K562 (cell line): ENCODE results near the gene RSRP1. TPM values are rescaled to one million over a fixed set of nuclear protein-coding genes. Genes with fewer than 3 reads are reported as not detected.
"Not testable (repeated sequence)": the region's sequence is repeated elsewhere in the genome, so short reads cannot be mapped to it uniquely, and the experiment has no call there.

Experiments used
- ATAC-seq: fragments of 200-7000 bp; cut with Tn5 transposase; 3 replicates; pipeline ENCODE4 v1.9.1; 2020; ENCODE audit warnings: moderate library complexity
- BruUV-seq: library from RNA; stranded (reverse); fragments of 400-500 nt; replicated peaks from 2 replicates; lab custom pipeline; 2021; lab: Mats Ljungman, UMichigan
- CTCF ChIA-PET: fragments of 300-600 bp; formaldehyde crosslinking; extraction: SDS; loops from one replicate; lab custom pipeline; 2021; ENCODE audit warnings: low intra/inter-chr PET ratio; lab: Yijun Ruan, JAX
- POLR2A ChIA-PET: fragments of 300-600, 350-650 bp; sonication (Branson Sonifier 250); formaldehyde crosslinking; extraction: SDS; loops from one replicate; lab custom pipeline; 2021; ENCODE audit warnings: antibody characterized with exemption, inconsistent platforms; lab: Yijun Ruan, JAX
- DNase-seq, 4 experiments: peaks; one replicate each; pipeline versions ENCODE4 v3.0.0 to v3.0.0-alpha.2; 2011 to 2018; ENCODE audit warnings: low spot score in 3 of 4, mixed read lengths in 3 of 4; ENCODE audit errors: extremely low read depth in 1 of 4
- FAIRE-seq: peaks from 2 replicates; lab custom pipeline; 2011; peaks lifted over from hg19 to GRCh38; lab: Jason Lieb, UNC
- H2AFZ ChIP-seq: 2 replicates; pipeline ENCODE4 v1.6.0; 2011; ENCODE audit warnings: low read depth, low read length, control low read depth, inconsistent platforms
- H3K27ac ChIP-seq: fragments of 200-600 bp; 3 replicates; pipeline ENCODE4 v1.8.0; 2011; ENCODE audit warnings: low read depth, mild to moderate bottlenecking, control low read depth, inconsistent platforms, low read length, moderate library complexity, mixed read lengths; ENCODE audit errors: extremely low read depth
- H3K27me3 ChIP-seq, 2 experiments: fragments of 300-600 bp in 1 of 2; 2 replicates in 1 of 2; 3 replicates in 1 of 2; pipeline versions ENCODE4 v1.6.0 to v1.8.0; 2011; ENCODE audit warnings: inconsistent platforms in 2 of 2, low read length in 2 of 2, mild to moderate bottlenecking in 1 of 2, mixed read lengths in 1 of 2, moderate library complexity in 1 of 2; ENCODE audit not compliant: control insufficient read depth in 2 of 2, insufficient read depth in 2 of 2
- H3K36me3 ChIP-seq: fragments of 300-600 bp; 3 replicates; pipeline ENCODE4 v1.8.0; 2011; ENCODE audit warnings: mild to moderate bottlenecking, low read length, inconsistent platforms; ENCODE audit not compliant: control insufficient read depth, insufficient read depth
- H3K4me1 ChIP-seq, 2 experiments: fragments of 200-600 bp in 1 of 2; replicated peaks in 1 of 2; 2 replicates in 1 of 2; 3 replicates in 1 of 2; pipeline versions ENCODE4 v1.5.1 to v1.8.0; 2011; ENCODE audit warnings: inconsistent platforms in 2 of 2, low read length in 2 of 2, mild to moderate bottlenecking in 1 of 2, mixed read lengths in 1 of 2, moderate library complexity in 1 of 2; ENCODE audit not compliant: control insufficient read depth in 2 of 2, insufficient read depth in 2 of 2
- H3K4me2 ChIP-seq: 2 replicates; pipeline ENCODE4 v1.6.1; 2011; ENCODE audit warnings: low read length, control low read depth, inconsistent platforms, mixed read lengths; ENCODE audit not compliant: insufficient read depth
- H3K4me3 ChIP-seq: fragments of 200-600 bp; sonication (generic), shearing (Covaris generic); 2 replicates; pipeline ENCODE4 v1.5.1; 2016; ENCODE audit warnings: control low read depth, inconsistent platforms
- H3K79me2 ChIP-seq: fragments of 200-600 bp; 3 replicates; pipeline ENCODE4 v1.8.0; 2011; ENCODE audit warnings: low read length, inconsistent platforms; ENCODE audit not compliant: control insufficient read depth, insufficient read depth
- H3K9ac ChIP-seq, 2 experiments: 2 replicates each; pipeline versions ENCODE4 v1.6.0 to v1.6.1; 2011; ENCODE audit warnings: low read depth in 2 of 2, low read length in 2 of 2, control low read depth in 1 of 2, inconsistent platforms in 1 of 2, mild to moderate bottlenecking in 1 of 2, mixed read lengths in 1 of 2; ENCODE audit not compliant: insufficient read depth in 1 of 2
- H3K9me1 ChIP-seq: one replicate; pipeline ENCODE4 v1.6.0; 2011; ENCODE audit warnings: inconsistent platforms, mild to moderate bottlenecking, low read length, moderate library complexity; ENCODE audit not compliant: control insufficient read depth, insufficient read depth
- H3K9me3 ChIP-seq: replicated peaks from 2 replicates; pipeline ENCODE4 v1.5.1; 2011; ENCODE audit warnings: low read depth, low read length, inconsistent platforms; ENCODE audit not compliant: control insufficient read depth, insufficient read depth
- H4K20me1 ChIP-seq: replicated peaks from 2 replicates; pipeline ENCODE4 v1.6.1; 2011; ENCODE audit warnings: low read length, inconsistent platforms, mixed read lengths; ENCODE audit not compliant: control insufficient read depth, insufficient read depth
- ATF4 ChIP-seq: fragments of 450-650 bp; formaldehyde crosslinking; IDR thresholded peaks from 2 replicates; pipeline ENCODE4 v1.4.0; 2022; ENCODE audit warnings: mild to moderate bottlenecking, moderate library complexity
- CEBPG ChIP-seq, 3 experiments: fragments of 200-800 bp in 1 of 3; sonication (Bioruptor generic) in 1 of 3; sonication (generic) in 1 of 3; formaldehyde crosslinking in 1 of 3; IDR thresholded peaks in 2 of 3; conservative IDR thresholded peaks in 1 of 3; 2 replicates each; pipeline versions ENCODE4 v1.6.1 to v1.8.0; 2016 to 2022; ENCODE audit warnings: missing compliant biosample characterization in 2 of 3, missing genetic modification characterization in 2 of 3, mild to moderate bottlenecking in 1 of 3, missing genetic modification reagents in 1 of 3
- E2F6 ChIP-seq, 2 experiments: IDR thresholded peaks; 2 replicates each; pipeline ENCODE4 v1.6.1; 2011; ENCODE audit warnings: borderline replicate concordance in 1 of 2, control low read depth in 1 of 2, low read depth in 1 of 2, low read length in 1 of 2, mild to moderate bottlenecking in 1 of 2, mixed read lengths in 1 of 2, moderate library complexity in 1 of 2; ENCODE audit not compliant: insufficient read depth in 1 of 2, insufficient read length in 1 of 2, poor library complexity in 1 of 2, severe bottlenecking in 1 of 2; ENCODE audit errors: extremely low read depth in 1 of 2
- PHF21A ChIP-seq: fragments of 450-650 bp; IDR thresholded peaks from 2 replicates; pipeline ENCODE4 v1.6.1; 2017; ENCODE audit warnings: low read depth, borderline replicate concordance
- POLR2H ChIP-seq: IDR thresholded peaks from 2 replicates; pipeline ENCODE4 v1.6.1; 2016; ENCODE audit warnings: missing genetic modification characterization, low read depth, mild to moderate bottlenecking, control low read depth, missing compliant biosample characterization, moderate library complexity
- RAD21 ChIP-seq, 2 experiments: fragments of 250-450 bp in 1 of 2; fragments of 450-650 bp in 1 of 2; sonication (Bioruptor Pico) in 1 of 2; formaldehyde crosslinking in 1 of 2; IDR thresholded peaks in 1 of 2; conservative IDR thresholded peaks in 1 of 2; 2 replicates each; pipeline versions ENCODE4 v1.4.0 to v1.8.0; 2020 to 2022; ENCODE audit warnings: mild to moderate bottlenecking in 2 of 2, moderate library complexity in 1 of 2
- SREBF1 ChIP-seq: fragments of 150-350 bp; IDR thresholded peaks from 2 replicates; pipeline ENCODE4 v1.6.1; 2014; ENCODE audit warnings: antibody characterized with exemption, low read depth, low read length, borderline replicate concordance
- ZNF277 ChIP-seq: fragments of 250-450 bp; sonication (Bioruptor Pico); IDR thresholded peaks from 2 replicates; pipeline ENCODE4 v1.8.0; 2022; ENCODE audit warnings: inconsistent platforms, mild to moderate bottlenecking, moderate library complexity, borderline replicate concordance
- ZNF354B ChIP-seq: fragments of 250-450 bp; sonication (Bioruptor Pico); IDR thresholded peaks from 2 replicates; pipeline ENCODE4 v1.4.0; 2020
- WGBS: fragments of 100-300 bp; shearing (Covaris generic); methylation state at CpG from one replicate; pipeline ENCODE4 v1.1.6; 2016; ENCODE audit warnings: low coverage, mixed read lengths; ENCODE audit not compliant: insufficient coverage; ENCODE audit errors: missing lambda C conversion rate; 5-methylcytosine and 5-hydroxymethylcytosine counted together
- in situ Hi-C: fragments of 300-500 bp; cut with MboI; formaldehyde crosslinking; loops from 4 replicates; pipeline ENCODE4 v1.15.0; 2018; ENCODE audit warnings: inconsistent platforms, mixed read lengths
- intact Hi-C: fragments of 100-400 bp; cut with micrococcal nuclease; formaldehyde crosslinking; loops from 2 replicates; pipeline ENCODE4 v1.14.2; 2022
- polyA plus RNA-seq, 8 experiments: library from polyadenylated mRNA; depleted of rRNA in 4 of 8; stranded (reverse) in 5 of 8; unstranded in 3 of 8; fragments of >200 nt; fragmentation: Nextera tagmentation in 2 of 8; fragmentation: Illumina TruSeq in 1 of 8; extraction: Ambion mirVana in 2 of 8; extraction: Trizol in 1 of 8; gene quantifications; 2 replicates each; pipeline versions ENCODE4 v1.2.1 to v1.2.3, GENCODE V29; 2011 to 2014; ENCODE audit warnings: inconsistent platforms in 1 of 8, missing spikeins in 1 of 8
- total RNA-seq, 7 experiments: library from RNA; depleted of rRNA in 6 of 7; stranded (reverse); fragments of >200 nt in 6 of 7; fragmentation: Illumina TruSeq in 2 of 7; extraction: Trizol in 2 of 7; gene quantifications; 2 replicates each; pipeline versions ENCODE4 v1.2.1 to v1.2.3, GENCODE V29; 2011 to 2021; ENCODE audit warnings: low replicate concordance in 1 of 7
- TF ChIP-seq, protein P1 (sequence below): fragments of 250-450 bp; sonication (Bioruptor Pico); IDR thresholded peaks from 2 replicates; pipeline ENCODE4 v1.6.1; 2021; ENCODE audit warnings: mild to moderate bottlenecking

RSRP1 gene
- total and polyA plus RNA-seq, 9 of the 15 experiments (the other 6 are each of a cell fraction or from before 2014, with no cell fraction given): 27.2 to 283 (median 146) TPM

DNA sequence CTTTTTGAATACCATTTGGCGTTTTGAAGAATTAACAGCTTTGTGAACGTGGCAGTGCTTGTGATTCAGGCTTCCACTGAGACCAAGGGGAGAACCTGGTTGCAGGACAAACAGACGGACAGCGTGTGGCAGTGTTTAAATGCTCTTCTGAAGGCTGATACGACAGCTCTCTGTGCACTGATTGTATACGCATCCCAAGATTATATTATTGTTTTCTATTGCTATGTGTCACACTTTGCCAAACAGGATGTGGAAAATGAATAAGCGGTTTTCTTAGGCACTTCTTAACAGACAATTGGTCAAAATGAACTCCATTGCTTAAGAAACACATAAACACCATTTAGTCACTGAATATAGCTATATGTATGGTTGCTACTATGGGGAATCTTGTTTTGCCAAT lies 12.6 kb upstream of the RSRP1 start (continued):
- peak in 1 of 2 experiments; percentile 51; a peak in 2 of 4 replicates for TF ChIP-seq RAD21 (CRISPR knock-in tag; conservative IDR thresholded peaks at IDR 0.05 in 1 of 2, IDR thresholded peaks at IDR 0.05 in 1 of 2)
- TF ChIP-seq CEBPG (CRISPR knock-in tag; IDR thresholded peaks at IDR 0.05): not testable (repeated sequence)
- 0 out of 4 replicates have a peak, but pooled peaks of 1 of the 2 experiments have one; percentile 35 for TF ChIP-seq CEBPG (tag; conservative IDR thresholded peaks at IDR 0.05 in 1 of 2, IDR thresholded peaks at IDR 0.05 in 1 of 2)

DNA sequence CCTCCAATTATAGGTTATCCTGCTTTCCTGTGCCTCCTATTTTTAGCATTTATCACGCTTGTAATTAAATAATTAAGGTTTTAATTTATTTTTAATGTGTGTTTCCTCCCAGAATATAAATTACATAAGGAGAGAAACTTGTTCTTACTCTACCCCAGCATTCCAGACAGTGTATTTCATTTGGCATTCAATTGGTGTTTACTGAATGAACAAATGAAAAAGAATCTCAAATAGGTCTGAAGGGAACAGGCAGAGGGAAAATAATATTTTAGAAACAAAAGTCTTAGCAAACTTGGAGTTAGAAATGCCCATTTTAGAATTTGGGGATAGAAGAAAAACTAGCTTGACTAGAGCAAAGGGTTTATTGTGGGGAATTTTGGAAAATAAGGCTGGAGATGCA lies 9.9 kb upstream of the RSRP1 start:
- DNase-seq (no peak), FAIRE-seq (no peak), ATAC-seq (no peak)
- BruUV-seq: no TSS peak
- in situ Hi-C loops: loop anchor here (5.0 kb wide), 1 partner anchor 90 kb away; no protein-coding TSS in a partner anchor
- no peak overlapping the region for H3K9ac ChIP-seq
- no peaks in the 10 kb centered on the region for H3K27me3 ChIP-seq
- no peaks in the 10 kb centered on the region; the same call in 2 of the 3 replicates for H3K79me2 ChIP-seq
- H3K4me2 ChIP-seq: no peak overlapping the region
- 13% methylated on average over 1 of the region's 1 CpG for WGBS
- H4K20me1 ChIP-seq: no peaks in the 10 kb centered on the region
- no peak overlapping the region for H3K4me3 ChIP-seq
- ChIA-PET CTCF (no interaction called here), POLR2A (interaction anchor here (0.9 to 3.9 kb wide), 4 partner anchors 8 to 18 kb away, joined by 3 to 17 read pairs (median 11); partner anchors contain the start of gene RSRP1)
- intact Hi-C loops: no loop called here
- no peak overlapping the region for H3K27ac ChIP-seq
- peaks cover 3% of the 10 kb centered on the region; the same call in 1 of the 3 replicates for H3K36me3 ChIP-seq
- peaks cover 7 to 10% of the 10 kb centered on the region in 2 experiments; a peak in 3 of 5 replicates for H3K4me1 ChIP-seq
- H3K9me3 ChIP-seq: 0 out of 2 replicates have a peak, but pooled peaks cover under 1% of the 10 kb centered on the region
- no peak overlapping the region for H2AFZ ChIP-seq
- TF ChIP-seq, protein P1, sequence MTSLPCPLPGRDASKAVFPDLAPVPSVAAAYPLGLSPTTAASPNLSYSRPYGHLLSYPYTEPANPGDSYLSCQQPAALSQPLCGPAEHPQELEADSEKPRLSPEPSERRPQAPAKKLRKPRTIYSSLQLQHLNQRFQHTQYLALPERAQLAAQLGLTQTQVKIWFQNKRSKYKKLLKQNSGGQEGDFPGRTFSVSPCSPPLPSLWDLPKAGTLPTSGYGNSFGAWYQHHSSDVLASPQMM (CRISPR knock-in tag): no peak
- TF ChIP-seq E2F6 (IDR thresholded peaks at IDR 0.05; ENCODE audit: borderline replicate concordance in 1 of 2, extremely low read depth in 1 of 2, insufficient read depth in 1 of 2, insufficient read length in 1 of 2, low read depth in 1 of 2, low read length in 1 of 2, poor library complexity in 1 of 2, severe bottlenecking in 1 of 2) (no peak), ZNF277 (CRISPR knock-in tag) (no peak), ZNF354B (CRISPR knock-in tag) (no peak), ATF4 (CRISPR knock-in tag) (no peak), PHF21A (no peak), SREBF1 (no peak), POLR2H (0 out of 2 replicates have a peak, but pooled peaks have one; percentile 18)
- H3K9me1 ChIP-seq: peaks cover 3% of the 10 kb centered on the region
